ENCODE measurements around the gene PI16. TPM values are rescaled to one million over a fixed set of nuclear protein-coding genes. Genes with fewer than 3 reads are reported as not detected.

PI16 gene
- total RNA-seq, 1 experiment from 2014 or later, result 0.83 TPM

GRCh38 chr6:36907781-36908180, 46.8 kb upstream of the PI16 start:
- Histone ChIP-seq H3K9me2 (ENCODE audit: insufficient read depth) (no peaks in the 10 kb centered on the region), H3K9me3 (ENCODE audit: insufficient read depth, low read depth) (no peaks in the 10 kb centered on the region), H4K20me1 (ENCODE audit: insufficient read depth) (0 out of 2 replicates have a peak, but pooled peaks cover 4% of the 10 kb centered on the region), H3K36me3 (ENCODE audit: low read depth) (peaks cover 10% of the 10 kb centered on the region; the same call in 1 of the 2 replicates), H3K4me1 (replicated peaks; ENCODE audit: insufficient read depth) (peaks cover 7% of the 10 kb centered on the region), H2AFZ (no peak overlapping the region), H3F3A (ENCODE audit: insufficient read depth, low read depth) (peaks cover 14% of the 10 kb centered on the region; the same call in 1 of the 2 replicates), H3K4me2 (no peak overlapping the region), H3K27me3 (ENCODE audit: insufficient read depth, low read depth) (no peaks in the 10 kb centered on the region), H3K79me2 (ENCODE audit: low read depth) (no peaks in the 10 kb centered on the region), H3K4me3 (no peak overlapping the region), H3K27ac (no peak overlapping the region)
- intact Hi-C loops (cut with micrococcal nuclease; ENCODE audit: unreplicated experiment), result no loop called here
- ChIA-PET CTCF (no interaction called here), POLR2A (ENCODE audit: unreplicated experiment) (no interaction called here)
- TF ChIP-seq EZH2 (IDR thresholded peaks at IDR 0.05; ENCODE audit: low read depth) (no peak), CTCF (conservative IDR thresholded peaks at IDR 0.05) (no peak)
- BruUV-seq (replicated peaks), result no TSS peak
- no peak for DNase-seq

- Histone ChIP-seq H3K4me3 (no peak overlapping the region), H3K9me2 (ENCODE audit: insufficient read depth) (no peaks in the 10 kb centered on the region), H2AFZ (no peak overlapping the region), H3K4me2 (no peak overlapping the region), H3F3A (ENCODE audit: insufficient read depth, low read depth) (peaks cover 18% of the 10 kb centered on the region), H3K27me3 (ENCODE audit: insufficient read depth, low read depth) (no peaks in the 10 kb centered on the region), H3K79me2 (ENCODE audit: low read depth) (no peaks in the 10 kb centered on the region), H4K20me1 (ENCODE audit: insufficient read depth) (0 out of 2 replicates have a peak, but pooled peaks cover 4% of the 10 kb centered on the region), H3K9me3 (ENCODE audit: insufficient read depth, low read depth) (no peaks in the 10 kb centered on the region), H3K27ac (no peak overlapping the region), H3K4me1 (replicated peaks; ENCODE audit: insufficient read depth) (peaks cover 14% of the 10 kb centered on the region), H3K36me3 (ENCODE audit: low read depth) (peaks cover 8% of the 10 kb centered on the region; the same call in 1 of the 2 replicates)
- ChIA-PET POLR2A (ENCODE audit: unreplicated experiment) (no interaction called here), CTCF (no interaction called here)
- TF ChIP-seq CTCF (conservative IDR thresholded peaks at IDR 0.05) (no peak), EZH2 (IDR thresholded peaks at IDR 0.05; ENCODE audit: low read depth) (no peak)
- no peak for DNase-seq
- intact Hi-C loops (cut with micrococcal nuclease; ENCODE audit: unreplicated experiment), result no loop called here
- BruUV-seq (replicated peaks), result no TSS peak
These were observed 45.8 kb upstream of the PI16 start for GRCh38 chr6:36908747-36909146.

- TF ChIP-seq CTCF (conservative IDR thresholded peaks at IDR 0.05), result no peak
- no peak for TF ChIP-seq EZH2 (IDR thresholded peaks at IDR 0.05; ENCODE audit: low read depth)
- DNase-seq, result no peak
- Histone ChIP-seq H2AFZ (no peak overlapping the region), H3K9me2 (ENCODE audit: insufficient read depth) (no peaks in the 10 kb centered on the region), H3F3A (ENCODE audit: insufficient read depth, low read depth) (peaks cover 33% of the 10 kb centered on the region), H3K4me1 (replicated peaks; ENCODE audit: insufficient read depth) (peaks cover 33% of the 10 kb centered on the region), H3K79me2 (ENCODE audit: low read depth) (no peaks in the 10 kb centered on the region), H3K36me3 (ENCODE audit: low read depth) (0 out of 2 replicates have a peak, but pooled peaks cover 16% of the 10 kb centered on the region), H3K4me2 (no peak overlapping the region), H3K4me3 (no peak overlapping the region), H4K20me1 (ENCODE audit: insufficient read depth) (no peaks in the 10 kb centered on the region), H3K27ac (no peak overlapping the region), H3K27me3 (ENCODE audit: insufficient read depth, low read depth) (no peaks in the 10 kb centered on the region), H3K9me3 (ENCODE audit: insufficient read depth, low read depth) (no peaks in the 10 kb centered on the region)
- ChIA-PET CTCF (interaction anchor here (0.6 kb wide), 1 partner anchor 938 kb away, joined by 5 read pairs; no protein-coding TSS in a partner anchor), POLR2A (ENCODE audit: unreplicated experiment) (no interaction called here)
- no TSS peak for BruUV-seq (replicated peaks)
- intact Hi-C loops (cut with micrococcal nuclease; ENCODE audit: unreplicated experiment), result loop anchor here (5.0 to 10.0 kb wide), 2 partner anchors 50 to 303 kb away; no protein-coding TSS in a partner anchor
These were observed 42.5 kb upstream of the PI16 start for GRCh38 chr6:36912030-36912454.
